ENCODE results near the gene IFNLR1. TPM values are rescaled to one million over a fixed set of nuclear protein-coding genes. Genes with fewer than 3 reads are reported as not detected.

The IFNLR1 gene
- total RNA-seq, 1 donor from 2014 or later = 5.6 TPM

DNA sequence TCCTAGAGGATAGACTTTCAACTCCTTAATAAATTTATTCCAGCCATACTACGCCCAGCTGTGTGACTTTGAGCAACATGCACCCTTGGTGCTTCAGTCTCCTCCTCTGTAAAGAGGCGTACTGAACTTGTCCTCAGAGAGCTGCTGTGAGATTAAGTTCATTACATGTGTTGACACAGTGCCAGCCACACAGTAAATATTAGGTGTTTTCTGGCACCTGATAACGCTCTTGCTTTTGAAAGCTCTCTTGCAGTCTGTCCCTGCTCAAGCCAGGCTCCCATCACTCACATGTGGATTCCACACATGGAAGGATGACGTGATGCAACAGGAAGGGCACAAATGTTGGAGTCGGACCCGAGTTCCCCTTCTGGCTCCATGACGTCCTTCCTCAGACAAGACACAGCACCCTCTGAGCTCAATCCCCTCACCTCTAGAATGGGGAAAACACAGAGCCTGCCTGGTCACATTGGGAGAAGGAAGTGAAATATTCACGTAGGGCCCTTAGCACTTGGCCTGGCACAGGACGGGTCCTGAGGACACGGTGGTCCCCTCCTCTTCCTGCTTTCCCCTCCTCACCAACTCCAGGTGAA, 7.7 kb downstream of the IFNLR1 start:
- Mint-ChIP-seq H3K4me3 (no peak overlapping the region), H3K4me1 (no peaks in the 10 kb centered on the region), H3K27ac (peak overlapping the region; percentile 56), H3K9me3 (no peaks in the 10 kb centered on the region), H3K36me3 (ENCODE audit: low read depth) (no peaks in the 10 kb centered on the region), H3K27me3 (peaks cover 4% of the 10 kb centered on the region)
- intact Hi-C loops (cut with micrococcal nuclease) = no loop called here
- no peak for DNase-seq

DNA sequence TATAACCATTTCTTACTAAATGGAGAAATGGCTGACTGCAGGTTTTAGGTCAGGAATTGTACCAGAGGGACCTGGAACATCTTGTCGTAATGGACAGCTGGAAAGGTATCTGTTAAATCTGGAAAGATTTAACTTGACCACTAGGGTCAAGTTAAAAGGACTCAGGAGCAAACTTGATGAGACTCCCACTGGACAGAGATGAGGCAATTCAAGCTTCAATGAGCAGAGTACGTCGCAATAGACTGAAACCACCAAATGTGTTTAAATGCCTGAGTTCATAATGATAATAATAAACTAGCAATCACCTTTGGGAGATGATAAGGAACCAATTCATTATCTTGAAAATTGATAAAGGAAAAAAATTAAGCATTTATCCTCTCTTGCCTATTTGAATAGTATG, 8.7 kb downstream of the IFNLR1 start:
- no peak overlapping the region for H3K27ac Mint-ChIP-seq
- no peaks in the 10 kb centered on the region for H3K4me1 Mint-ChIP-seq
- no peaks in the 10 kb centered on the region for H3K9me3 Mint-ChIP-seq
- no peak for DNase-seq
- intact Hi-C loops (cut with micrococcal nuclease) = no loop called here
- H3K27me3 Mint-ChIP-seq = peaks cover 8% of the 10 kb centered on the region
- H3K4me3 Mint-ChIP-seq = no peak overlapping the region
- H3K36me3 Mint-ChIP-seq (ENCODE audit: low read depth) = no peaks in the 10 kb centered on the region

DNA sequence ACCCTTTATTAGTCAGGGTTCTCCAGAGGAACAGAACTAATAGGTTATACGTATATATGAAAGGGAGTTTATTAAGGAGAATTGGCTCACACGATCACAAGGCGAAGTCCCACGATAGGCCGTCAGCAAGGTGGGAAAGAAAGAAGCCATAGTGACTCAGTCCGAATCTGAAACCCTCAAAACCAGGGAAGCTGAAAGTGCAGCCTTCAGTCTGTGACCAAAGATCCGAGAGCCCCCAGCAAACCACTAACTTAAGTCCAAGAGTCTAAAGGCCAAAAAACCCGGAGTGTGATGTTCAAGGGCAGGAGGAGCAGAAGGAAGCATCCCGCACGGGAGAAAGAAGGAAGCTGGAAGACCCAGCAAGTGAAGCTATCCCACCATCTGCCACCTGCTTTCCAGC, 9.9 kb downstream of the IFNLR1 start:
- Mint-ChIP-seq H3K4me1 (no peaks in the 10 kb centered on the region), H3K4me3 (no peak overlapping the region), H3K36me3 (ENCODE audit: low read depth) (no peaks in the 10 kb centered on the region)

GRCh38 chr1:24175033-24175755, 11.9 kb downstream of the IFNLR1 start:
- no peak overlapping the region for H3K4me3 Mint-ChIP-seq
- intact Hi-C loops (cut with micrococcal nuclease) = no loop called here
- H3K4me1 Mint-ChIP-seq = no peaks in the 10 kb centered on the region
- no peak overlapping the region for H3K27ac Mint-ChIP-seq
- H3K27me3 Mint-ChIP-seq = peaks cover 8% of the 10 kb centered on the region
- no peaks in the 10 kb centered on the region for H3K9me3 Mint-ChIP-seq
- H3K36me3 Mint-ChIP-seq (ENCODE audit: low read depth) = no peaks in the 10 kb centered on the region
- DNase-seq = no peak

More for the DNA sequence above, 9.9 kb downstream of the IFNLR1 start:
- Mint-ChIP-seq H3K27ac (no peak overlapping the region), H3K27me3 (peaks cover 8% of the 10 kb centered on the region), H3K9me3 (no peaks in the 10 kb centered on the region)
- no peak for DNase-seq
- intact Hi-C loops (cut with micrococcal nuclease) = no loop called here

DNA sequence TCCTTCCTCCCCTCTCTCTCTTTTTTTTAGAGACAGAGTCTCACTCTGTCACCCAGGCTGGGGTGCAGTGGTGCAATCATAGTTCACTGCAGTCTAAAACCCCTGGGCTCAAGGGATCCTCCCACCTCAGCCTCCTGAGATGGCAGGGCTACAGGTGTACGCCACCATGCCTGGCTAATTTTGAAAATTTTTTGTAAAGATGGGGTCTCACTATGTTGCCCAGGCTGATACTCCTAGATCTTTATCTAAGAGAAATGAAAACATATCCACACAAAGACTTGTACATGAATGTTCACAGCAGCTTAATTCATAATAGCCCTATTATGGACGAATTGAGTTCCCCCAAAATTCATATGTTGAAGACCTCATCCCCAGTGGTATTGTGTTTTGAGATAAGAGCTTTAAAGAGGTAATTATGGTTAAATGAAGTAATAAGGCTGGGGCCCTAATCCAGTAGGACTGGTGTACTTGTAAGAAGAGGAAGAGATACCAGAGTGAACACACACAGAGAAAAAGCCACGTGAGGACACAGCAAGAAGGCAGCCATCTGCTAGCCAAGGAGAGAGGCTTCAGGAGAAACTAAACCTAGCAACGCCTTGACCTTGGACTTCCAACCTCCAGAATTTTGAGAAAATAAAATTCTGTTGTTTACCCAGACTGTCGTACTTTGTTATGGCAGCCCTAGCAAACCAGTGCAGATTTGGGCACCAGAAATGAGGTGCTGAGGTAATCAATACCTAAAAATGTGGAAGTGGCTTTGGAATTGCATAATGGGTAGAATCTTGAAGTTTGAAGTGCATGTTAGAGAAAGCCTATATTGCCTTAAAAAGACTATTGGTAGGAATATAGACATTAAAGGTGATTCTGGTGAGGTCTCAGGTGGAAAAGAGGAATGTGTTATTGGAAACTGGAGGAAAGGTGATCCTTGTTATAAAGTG, 13.2 kb downstream of the IFNLR1 start:
- H3K27ac Mint-ChIP-seq = no peak overlapping the region
- H3K27me3 Mint-ChIP-seq = peaks cover 8% of the 10 kb centered on the region
- H3K9me3 Mint-ChIP-seq = no peaks in the 10 kb centered on the region
- H3K4me3 Mint-ChIP-seq = no peak overlapping the region
- intact Hi-C loops (cut with micrococcal nuclease) = no loop called here
- DNase-seq = no peak
- H3K36me3 Mint-ChIP-seq (ENCODE audit: low read depth) = no peaks in the 10 kb centered on the region
- no peaks in the 10 kb centered on the region for H3K4me1 Mint-ChIP-seq

- intact Hi-C loops (cut with micrococcal nuclease) = no loop called here
- Mint-ChIP-seq H3K27ac (no peak overlapping the region), H3K9me3 (no peaks in the 10 kb centered on the region), H3K36me3 (ENCODE audit: low read depth) (no peaks in the 10 kb centered on the region), H3K4me1 (no peaks in the 10 kb centered on the region), H3K4me3 (no peak overlapping the region), H3K27me3 (peaks cover 8% of the 10 kb centered on the region)
- DNase-seq = no peak
These were observed 14.5 kb downstream of the IFNLR1 start for GRCh38 chr1:24172598-24172997.

DNA sequence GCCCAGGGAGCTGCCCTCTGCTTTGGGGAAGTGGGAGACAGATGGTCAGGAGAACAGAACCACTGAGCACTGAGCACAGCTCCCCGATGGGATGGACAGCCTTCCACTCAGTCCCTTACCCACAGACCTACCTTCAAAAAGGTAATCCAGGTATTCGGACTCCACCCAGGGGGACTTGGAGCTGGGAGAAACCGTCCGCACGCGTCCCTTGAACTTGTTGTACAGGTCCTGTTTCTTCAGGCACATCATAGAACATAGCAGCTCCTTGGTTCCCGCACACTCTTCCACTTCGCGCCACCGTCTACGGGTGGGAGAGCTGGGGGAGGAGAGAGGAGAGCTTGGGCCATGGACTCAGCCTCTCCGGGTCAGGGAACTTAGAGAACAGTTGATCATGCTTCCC, 17.8 kb downstream of the IFNLR1 start:
- no peak for DNase-seq
- Mint-ChIP-seq H3K27me3 (peaks cover 3% of the 10 kb centered on the region), H3K27ac (no peak overlapping the region), H3K9me3 (no peaks in the 10 kb centered on the region), H3K4me1 (no peaks in the 10 kb centered on the region), H3K36me3 (ENCODE audit: low read depth) (no peaks in the 10 kb centered on the region), H3K4me3 (no peak overlapping the region)
- intact Hi-C loops (cut with micrococcal nuclease) = no loop called here

- H3K4me3 Mint-ChIP-seq = no peak overlapping the region
- H3K9me3 Mint-ChIP-seq = no peaks in the 10 kb centered on the region
- no peaks in the 10 kb centered on the region for H3K36me3 Mint-ChIP-seq (ENCODE audit: low read depth)
- intact Hi-C loops (cut with micrococcal nuclease) = no loop called here
- H3K27me3 Mint-ChIP-seq = no peaks in the 10 kb centered on the region
- no peak overlapping the region for H3K27ac Mint-ChIP-seq
- no peaks in the 10 kb centered on the region for H3K4me1 Mint-ChIP-seq
- no peak for DNase-seq
These were observed 18.8 kb downstream of the IFNLR1 start for GRCh38 chr1:24168245-24168644.

- no peak overlapping the region for H3K27ac Mint-ChIP-seq
- H3K4me1 Mint-ChIP-seq = no peaks in the 10 kb centered on the region
- H3K36me3 Mint-ChIP-seq (ENCODE audit: low read depth) = no peaks in the 10 kb centered on the region
- intact Hi-C loops (cut with micrococcal nuclease) = no loop called here
- H3K4me3 Mint-ChIP-seq = no peak overlapping the region
- H3K9me3 Mint-ChIP-seq = no peaks in the 10 kb centered on the region
- no peaks in the 10 kb centered on the region for H3K27me3 Mint-ChIP-seq
- no peak for DNase-seq
These were observed 20.1 kb downstream of the IFNLR1 start for GRCh38 chr1:24167008-24167407.

DNA sequence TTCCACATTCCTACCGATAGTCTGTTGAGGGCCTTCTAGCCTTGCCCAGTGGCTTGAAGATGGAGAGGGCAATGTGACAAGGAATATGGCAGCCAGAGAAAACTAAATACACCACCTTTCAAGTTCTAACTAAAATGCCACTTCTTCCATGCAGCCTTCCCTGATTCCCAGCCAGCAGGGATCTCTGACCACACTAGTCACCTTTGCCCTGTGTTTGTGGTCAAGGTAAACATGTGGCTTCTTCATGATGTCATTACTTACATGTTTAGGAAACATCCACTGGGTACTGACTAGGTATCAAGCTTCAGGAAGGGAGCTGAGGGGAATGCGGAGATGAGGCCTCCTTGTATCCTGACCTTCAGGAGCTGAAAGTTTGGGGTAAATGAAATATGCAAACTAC, 21.6 kb downstream of the IFNLR1 start:
- no peaks in the 10 kb centered on the region for H3K36me3 Mint-ChIP-seq (ENCODE audit: low read depth)
- DNase-seq = no peak
- no peaks in the 10 kb centered on the region for H3K9me3 Mint-ChIP-seq
- no peaks in the 10 kb centered on the region for H3K4me1 Mint-ChIP-seq
- H3K4me3 Mint-ChIP-seq = no peak overlapping the region
- intact Hi-C loops (cut with micrococcal nuclease) = no loop called here
- H3K27me3 Mint-ChIP-seq = no peaks in the 10 kb centered on the region
- no peak overlapping the region for H3K27ac Mint-ChIP-seq

DNA sequence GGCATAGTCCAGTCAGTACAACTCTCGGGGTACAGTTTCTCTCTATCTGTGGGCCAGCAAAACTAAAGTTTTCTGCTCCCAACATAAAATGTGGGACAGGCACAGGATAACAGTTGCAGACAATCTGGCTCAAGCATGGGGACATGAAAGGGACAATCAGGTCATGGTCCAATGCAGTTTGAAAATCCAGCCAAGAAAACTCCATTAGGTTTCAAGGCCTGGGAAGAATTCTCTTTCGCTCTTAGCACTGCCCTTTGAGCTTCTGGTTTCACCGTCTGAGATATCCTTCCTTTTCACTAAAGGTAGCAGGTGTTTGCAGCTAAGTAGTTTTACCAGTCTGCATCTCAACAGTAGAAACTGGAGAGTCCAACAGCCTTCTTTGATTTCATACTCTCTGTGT, 23.1 kb downstream of the IFNLR1 start:
- no peak overlapping the region for H3K4me3 Mint-ChIP-seq
- peaks cover 2% of the 10 kb centered on the region for H3K36me3 Mint-ChIP-seq (ENCODE audit: low read depth)
- no peak overlapping the region for H3K27ac Mint-ChIP-seq
- no peak for DNase-seq
- intact Hi-C loops (cut with micrococcal nuclease) = no loop called here
- no peaks in the 10 kb centered on the region for H3K27me3 Mint-ChIP-seq
- no peaks in the 10 kb centered on the region for H3K9me3 Mint-ChIP-seq
- H3K4me1 Mint-ChIP-seq = no peaks in the 10 kb centered on the region

- intact Hi-C loops (cut with micrococcal nuclease) = no loop called here
- no peak for DNase-seq
- Mint-ChIP-seq H3K9me3 (no peaks in the 10 kb centered on the region), H3K4me1 (no peaks in the 10 kb centered on the region), H3K4me3 (no peak overlapping the region), H3K36me3 (ENCODE audit: low read depth) (peaks cover 3% of the 10 kb centered on the region), H3K27me3 (no peaks in the 10 kb centered on the region), H3K27ac (no peak overlapping the region)
These were observed 24.9 kb downstream of the IFNLR1 start for GRCh38 chr1:24162201-24162600.

- peaks cover 3% of the 10 kb centered on the region for H3K36me3 Mint-ChIP-seq (ENCODE audit: low read depth)
These were observed 25.8 kb downstream of the IFNLR1 start for GRCh38 chr1:24161270-24161669.

GRCh38 chr1:24159366-24159765, 27.7 kb downstream of the IFNLR1 start:
- intact Hi-C loops (cut with micrococcal nuclease) = no loop called here
- Mint-ChIP-seq H3K36me3 (ENCODE audit: low read depth) (peaks cover 3% of the 10 kb centered on the region), H3K9me3 (no peaks in the 10 kb centered on the region), H3K27me3 (no peaks in the 10 kb centered on the region), H3K4me3 (no peak overlapping the region), H3K4me1 (no peaks in the 10 kb centered on the region), H3K27ac (no peak overlapping the region)
- no peak for DNase-seq

More at GRCh38 chr1:24161270-24161669, 25.8 kb downstream of the IFNLR1 start:
- Mint-ChIP-seq H3K27ac (no peak overlapping the region), H3K4me3 (no peak overlapping the region), H3K9me3 (no peaks in the 10 kb centered on the region), H3K27me3 (no peaks in the 10 kb centered on the region), H3K4me1 (no peaks in the 10 kb centered on the region)
- no peak for DNase-seq
- intact Hi-C loops (cut with micrococcal nuclease) = no loop called here

All from activated CD4-positive, alpha-beta T cell treated with anti-CD3 and anti-CD28 coated beads, Interleukin-2, amount 10 ng/mL, durations not matched to agents 24 days and 14 days (primary cell).